HG03025 (cell line): ENCODE measurements around the gene SHISA7.
"Not testable (repeated sequence)": the region's sequence is repeated elsewhere in the genome, so short reads cannot be mapped to it uniquely, and the experiment has no call there.

ENCODE experiments used
- ATAC-seq: cut with Tn5 transposase; IDR thresholded peaks from one replicate; pipeline ENCODE4 v1.9.1; 2021; ENCODE audit warnings: mild to moderate bottlenecking, moderate library complexity; ENCODE audit not compliant: unreplicated experiment, low FRiP score

SHISA7 gene

GRCh38 chr19:55448175-55448490 lies 5.0 kb upstream of the SHISA7 start:
- ATAC-seq, result not testable (repeated sequence)

GRCh38 chr19:55447421-55448174 lies 4.5 kb upstream of the SHISA7 start:
- ATAC-seq, result no peak

- no peak for ATAC-seq
Measured at GRCh38 chr19:55446060-55446459, 3.0 kb upstream of the SHISA7 start.

- ATAC-seq, result no peak
Measured at GRCh38 chr19:55444646-55445045, 1.5 kb upstream of the SHISA7 start.

- no peak for ATAC-seq
Measured at GRCh38 chr19:55443824-55444480, 852 bp upstream of the SHISA7 start.

GRCh38 chr19:55442372-55442961 lies 633 bp downstream of the SHISA7 start:
- no peak for ATAC-seq

GRCh38 chr19:55441692-55442321 lies 1.3 kb downstream of the SHISA7 start:
- no peak for ATAC-seq

GRCh38 chr19:55441319-55441691 lies 1.8 kb downstream of the SHISA7 start:
- ATAC-seq, result no peak

GRCh38 chr19:55440411-55441105 lies 2.5 kb downstream of the SHISA7 start:
- ATAC-seq, result no peak

- no peak for ATAC-seq
Measured at GRCh38 chr19:55439052-55439451, 4.0 kb downstream of the SHISA7 start.

- ATAC-seq, result no peak
Measured at GRCh38 chr19:55437410-55437809, 5.7 kb downstream of the SHISA7 start.

GRCh38 chr19:55436847-55437246 lies 6.3 kb downstream of the SHISA7 start:
- ATAC-seq, result no peak

GRCh38 chr19:55435020-55435419 lies 8.1 kb downstream of the SHISA7 start:
- ATAC-seq, result no peak

- ATAC-seq, result no peak
Measured at GRCh38 chr19:55434356-55434919, 8.7 kb downstream of the SHISA7 start.

GRCh38 chr19:55433292-55433691 lies 9.8 kb downstream of the SHISA7 start:
- ATAC-seq, result no peak

- ATAC-seq, result no peak
Measured at GRCh38 chr19:55432241-55432959, 10.7 kb downstream of the SHISA7 start.

- ATAC-seq, result no peak
Measured at GRCh38 chr19:55431183-55431582, 11.9 kb downstream of the SHISA7 start.

GRCh38 chr19:55426042-55426441 lies 17.1 kb downstream of the SHISA7 start:
- ATAC-seq, result no peak

- ATAC-seq, result no peak
Measured at GRCh38 chr19:55424518-55424917, 18.6 kb downstream of the SHISA7 start.
